Fibroblast of lung (primary cell): ENCODE results near the gene MUC4. TPM values are rescaled to one million over a fixed set of nuclear protein-coding genes. Genes with fewer than 3 reads are reported as not detected.

Source experiments
- DNase-seq, 2 donors: peaks; one replicate each; pipeline versions ENCODE4 v3.0.0 to v3.0.0-alpha.2; 2010; ENCODE audit warnings: low read depth in 2 of 2
- H2AFZ ChIP-seq: 2 replicates; pipeline ENCODE4 v1.5.1; 2012; ENCODE audit warnings: low read length, control low read depth, inconsistent platforms
- H3K27ac ChIP-seq: 2 replicates; pipeline ENCODE4 v1.5.1; 2011; ENCODE audit warnings: low read length, control low read depth; ENCODE audit not compliant: insufficient read depth
- H3K27me3 ChIP-seq: 2 replicates; pipeline ENCODE4 v1.5.1; 2011; ENCODE audit warnings: mild to moderate bottlenecking, low read length; ENCODE audit not compliant: control insufficient read depth, insufficient read depth
- H3K36me3 ChIP-seq: 2 replicates; pipeline ENCODE4 v1.5.1; 2011; ENCODE audit warnings: low read length; ENCODE audit not compliant: control insufficient read depth, insufficient read depth
- H3K4me1 ChIP-seq: 2 replicates; pipeline ENCODE4 v1.5.1; 2011; ENCODE audit warnings: low read length; ENCODE audit not compliant: control insufficient read depth, insufficient read depth; ENCODE audit errors: extremely low read depth
- H3K4me2 ChIP-seq: 2 replicates; pipeline ENCODE4 v1.5.1; 2011; ENCODE audit warnings: low read length, control low read depth; ENCODE audit not compliant: insufficient read depth; ENCODE audit errors: extremely low read depth
- H3K4me3 ChIP-seq, 4 experiments: fragments of 200-600 bp in 1 of 4; sonication (generic) in 1 of 4; replicated peaks in 1 of 4; 2 replicates each; pipeline ENCODE4 v1.5.1; 2011 to 2016; ENCODE audit warnings: low read length in 4 of 4, low read depth in 3 of 4, mild to moderate bottlenecking in 3 of 4, control low read depth in 2 of 4, inconsistent platforms in 1 of 4, mixed read lengths in 1 of 4; ENCODE audit not compliant: insufficient read depth in 1 of 4; ENCODE audit errors: control extremely low read depth in 1 of 4
- H3K79me2 ChIP-seq: 2 replicates; pipeline ENCODE4 v1.5.1; 2012; ENCODE audit warnings: mild to moderate bottlenecking, low read length, inconsistent platforms; ENCODE audit not compliant: control insufficient read depth, insufficient read depth
- H3K9ac ChIP-seq: 2 replicates; pipeline ENCODE4 v1.5.1; 2011; ENCODE audit warnings: mild to moderate bottlenecking, low read length, control low read depth; ENCODE audit not compliant: insufficient read depth
- H3K9me3 ChIP-seq: 2 replicates; pipeline ENCODE4 v1.5.1; 2012; ENCODE audit warnings: low read depth, low read length; ENCODE audit not compliant: control insufficient read depth, insufficient read depth
- H4K20me1 ChIP-seq: 2 replicates; pipeline ENCODE4 v1.5.1; 2011; ENCODE audit warnings: low read length; ENCODE audit not compliant: control insufficient read depth, insufficient read depth; ENCODE audit errors: extremely low read depth
- CTCF ChIP-seq, 2 donors: IDR thresholded peaks in 1 of 2; conservative IDR thresholded peaks in 1 of 2; 1 replicate in 1 of 2; 2 replicates in 1 of 2; pipeline ENCODE4 v1.5.1; 2011 to 2012; ENCODE audit warnings: low read length in 2 of 2, control low read depth in 1 of 2, inconsistent platforms in 1 of 2, low read depth in 1 of 2, mild to moderate bottlenecking in 1 of 2
- EZH2 ChIP-seq: IDR thresholded peaks from 2 replicates; pipeline ENCODE4 v1.5.1; 2012; ENCODE audit warnings: low read length, control low read depth, mild to moderate bottlenecking; ENCODE audit errors: missing control alignments
- polyA plus RNA-seq, 2 donors: library from polyadenylated mRNA; depleted of rRNA in 1 of 2; stranded (reverse) in 1 of 2; unstranded in 1 of 2; fragments of >200 nt; gene quantifications; 2 replicates each; pipeline ENCODE4 v1.2.1, GENCODE V29; 2011 to 2012; ENCODE audit warnings: missing spikeins in 1 of 2
- total RNA-seq: library from RNA; depleted of rRNA; stranded (reverse); fragments of >200 nt; gene quantifications from 2 replicates; pipeline ENCODE4 v1.2.1, GENCODE V29; 2014

Gene MUC4
- total and polyA plus RNA-seq, 2 donors (not counting 1 experiment from before 2014, with no cell fraction given): not detected

- no peak overlapping the region for H3K4me3 ChIP-seq
- no peaks in the 10 kb centered on the region for H3K36me3 ChIP-seq
- no peak for DNase-seq
- H3K9me3 ChIP-seq: no peaks in the 10 kb centered on the region
- no peak overlapping the region for H3K27ac ChIP-seq
- H3K79me2 ChIP-seq: no peaks in the 10 kb centered on the region
- H2AFZ ChIP-seq: no peak overlapping the region
- H3K9ac ChIP-seq: no peak overlapping the region
- no peaks in the 10 kb centered on the region for H3K4me1 ChIP-seq
- no peak overlapping the region for H3K4me2 ChIP-seq
- H3K27me3 ChIP-seq: no peaks in the 10 kb centered on the region
- H4K20me1 ChIP-seq: no peaks in the 10 kb centered on the region
- TF ChIP-seq EZH2 (no peak), CTCF (conservative IDR thresholded peaks at IDR 0.05 in 1 of 2, IDR thresholded peaks at IDR 0.05 in 1 of 2; ENCODE audit: low read depth in 1 of 2, low read length in 2 of 2) (no peak)
These were observed 1.3 kb downstream of the MUC4 start for GRCh38 chr3:195810455-195810845.

- no peaks in the 10 kb centered on the region for H3K27me3 ChIP-seq
- H3K4me2 ChIP-seq: no peak overlapping the region
- H3K9me3 ChIP-seq: no peaks in the 10 kb centered on the region
- DNase-seq: peak in 1 of 2 donors; percentile 29
- H3K4me3 ChIP-seq: no peak overlapping the region
- no peaks in the 10 kb centered on the region for H3K79me2 ChIP-seq
- no peak overlapping the region for H3K9ac ChIP-seq
- H3K36me3 ChIP-seq: no peaks in the 10 kb centered on the region
- no peaks in the 10 kb centered on the region for H3K4me1 ChIP-seq
- H4K20me1 ChIP-seq: no peaks in the 10 kb centered on the region
- no peak overlapping the region for H2AFZ ChIP-seq
- H3K27ac ChIP-seq: no peak overlapping the region
- no peak for TF ChIP-seq EZH2
- TF ChIP-seq CTCF (conservative IDR thresholded peaks at IDR 0.05 in 1 of 2, IDR thresholded peaks at IDR 0.05 in 1 of 2; ENCODE audit: low read depth in 1 of 2, low read length in 2 of 2): no peak
These were observed 1.8 kb downstream of the MUC4 start for GRCh38 chr3:195809796-195810454.

GRCh38 chr3:195809291-195809785 is 2.4 kb downstream of the MUC4 start:
- Histone ChIP-seq H3K4me2 (no peak overlapping the region), H3K79me2 (no peaks in the 10 kb centered on the region), H3K4me3 (no peak overlapping the region), H3K27me3 (no peaks in the 10 kb centered on the region), H3K9me3 (no peaks in the 10 kb centered on the region), H4K20me1 (no peaks in the 10 kb centered on the region), H3K9ac (no peak overlapping the region), H3K36me3 (no peaks in the 10 kb centered on the region), H3K4me1 (no peaks in the 10 kb centered on the region), H3K27ac (no peak overlapping the region), H2AFZ (no peak overlapping the region)
- TF ChIP-seq CTCF (conservative IDR thresholded peaks at IDR 0.05 in 1 of 2, IDR thresholded peaks at IDR 0.05 in 1 of 2; ENCODE audit: low read depth in 1 of 2, low read length in 2 of 2) (no peak), EZH2 (no peak)
- DNase-seq: no peak
